ENCODE results near the gene PLA2G2F. TPM values are rescaled to one million over a fixed set of nuclear protein-coding genes. Genes with fewer than 3 reads are reported as not detected.

The PLA2G2F gene
- polyA plus RNA-seq, 2 of the 4 experiments (the other 2 are of a cell fraction): not detected

- Histone ChIP-seq H3K27ac (no peak overlapping the region), H3K4me3 (no peak overlapping the region), H3K4me2 (no peak overlapping the region), H3K9me3 (no peaks in the 10 kb centered on the region), H3K4me1 (peaks cover 4% of the 10 kb centered on the region; the same call in 1 of the 3 replicates)
- ATAC-seq (no peak), DNase-seq (ENCODE audit: low read depth in 1 of 2, low spot score in 1 of 2) (no peak), FAIRE-seq (no peak)
- POLR2A ChIA-PET: no interaction called here
- CTCF ChIA-PET: interaction anchor here (0.9 to 3.3 kb wide), 8 partner anchors 14 to 277 kb away, joined by 3 to 11 read pairs (median 3); no protein-coding TSS in a partner anchor
- WGBS (ENCODE audit: missing lambda C conversion rate): 71% methylated on average over 1 of the region's 1 CpG
- TF ChIP-seq RFX5 (IDR thresholded peaks at IDR 0.05): no peak
- TF ChIP-seq SREBF2 (IDR thresholded peaks at IDR 0.05): no peak
- no peak for TF ChIP-seq CBX2 (IDR thresholded peaks at IDR 0.05; ENCODE audit: borderline replicate concordance, low read depth)
- no peak for TF ChIP-seq CTCF (IDR thresholded peaks at IDR 0.05)
- TF ChIP-seq KDM5A (IDR thresholded peaks at IDR 0.05): no peak
- no peak for TF ChIP-seq FOXS1 (CRISPR knock-in tag; IDR thresholded peaks at IDR 0.05)
- TF ChIP-seq POLR2AphosphoS2 (conservative IDR thresholded peaks at IDR 0.05; ENCODE audit: low read length): no peak
- TF ChIP-seq CHD2 (IDR thresholded peaks at IDR 0.05; ENCODE audit: low read length, partially characterized antibody): no peak
- no peak for TF ChIP-seq FOSB (CRISPR knock-in tag; IDR thresholded peaks at IDR 0.05)
- no peak for TF ChIP-seq MYC (IDR thresholded peaks at IDR 0.05; ENCODE audit: borderline replicate concordance, low read length)
- no peak for TF ChIP-seq ZFP36 (IDR thresholded peaks at IDR 0.05; ENCODE audit: borderline replicate concordance, partially characterized antibody)
- no peak for TF ChIP-seq MAFK (IDR thresholded peaks at IDR 0.05; ENCODE audit: partially characterized antibody)
These were observed 53.8 kb downstream of the PLA2G2F start for GRCh38 chr1:20192871-20193411.

GRCh38 chr1:20194224-20194623 is 55.1 kb downstream of the PLA2G2F start:
- Histone ChIP-seq H3K4me3 (no peak overlapping the region), H3K4me2 (no peak overlapping the region), H3K27ac (no peak overlapping the region), H3K4me1 (peaks cover 6% of the 10 kb centered on the region; the same call in 1 of the 3 replicates), H3K9me3 (no peaks in the 10 kb centered on the region)
- TF ChIP-seq CBX2 (IDR thresholded peaks at IDR 0.05; ENCODE audit: borderline replicate concordance, low read depth): no peak
- no peak for TF ChIP-seq BHLHE40 (IDR thresholded peaks at IDR 0.05; ENCODE audit: low read depth, low read length)
- no peak for TF ChIP-seq HOXA7 (CRISPR knock-in tag; IDR thresholded peaks at IDR 0.05)
- no peak for TF ChIP-seq ZSCAN20 (CRISPR knock-in tag; IDR thresholded peaks at IDR 0.05)
- no peak for TF ChIP-seq JUN (IDR thresholded peaks at IDR 0.05)
- TF ChIP-seq HMGXB4 (CRISPR knock-in tag; IDR thresholded peaks at IDR 0.05; ENCODE audit: borderline replicate concordance): no peak
- TF ChIP-seq RNF2 (IDR thresholded peaks at IDR 0.05; ENCODE audit: borderline replicate concordance, low read depth): no peak
- no peak for TF ChIP-seq ESRRA (IDR thresholded peaks at IDR 0.05; ENCODE audit: borderline replicate concordance, low read length)
- TF ChIP-seq, protein P1, sequence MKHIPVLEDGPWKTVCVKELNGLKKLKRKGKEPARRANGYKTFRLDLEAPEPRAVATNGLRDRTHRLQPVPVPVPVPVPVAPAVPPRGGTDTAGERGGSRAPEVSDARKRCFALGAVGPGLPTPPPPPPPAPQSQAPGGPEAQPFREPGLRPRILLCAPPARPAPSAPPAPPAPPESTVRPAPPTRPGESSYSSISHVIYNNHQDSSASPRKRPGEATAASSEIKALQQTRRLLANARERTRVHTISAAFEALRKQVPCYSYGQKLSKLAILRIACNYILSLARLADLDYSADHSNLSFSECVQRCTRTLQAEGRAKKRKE (CRISPR knock-in tag; IDR thresholded peaks at IDR 0.05; ENCODE audit: low read depth): no peak
- WGBS (ENCODE audit: missing lambda C conversion rate): 93% methylated on average over 2 of the region's 2 CpGs
- ChIA-PET CTCF (interaction anchor here (0.9 to 3.3 kb wide), 12 partner anchors 11 to 278 kb away, joined by 3 to 13 read pairs (median 4); no protein-coding TSS in a partner anchor), POLR2A (no interaction called here)
- FAIRE-seq (no peak), DNase-seq (ENCODE audit: low read depth in 1 of 2, low spot score in 1 of 2) (no peak), ATAC-seq (no peak)
